IMR-90 (cell line): ENCODE measurements around the gene DDC. TPM values are rescaled to one million over a fixed set of nuclear protein-coding genes. Genes with fewer than 3 reads are reported as not detected.

Source experiments
- ATAC-seq: fragments of 200-7000 bp; cut with Tn5 transposase; 2 replicates; pipeline ENCODE4 v1.9.1; 2020; ENCODE audit warnings: low read depth, mild to moderate bottlenecking, moderate library complexity
- BruUV-seq: library from RNA; stranded (reverse); fragments of 400-500 nt; replicated peaks from 2 replicates; lab custom pipeline; 2021; lab: Mats Ljungman, UMichigan
- CTCF ChIA-PET: fragments of 300-600 bp; formaldehyde crosslinking; extraction: SDS; loops from one replicate; lab custom pipeline; 2021; ENCODE audit warnings: antibody characterized with exemption; lab: Yijun Ruan, JAX
- POLR2A ChIA-PET: fragments of 300-600 bp; sonication (Branson Sonifier 250); formaldehyde crosslinking; loops from one replicate; lab custom pipeline; 2022; ENCODE audit warnings: antibody characterized with exemption; ENCODE audit not compliant: unreplicated experiment; lab: Charles Lee
- DNase-seq: peaks from one replicate; pipeline ENCODE4 v3.0.0; 2013
- H2AFZ ChIP-seq: replicated peaks from 2 replicates; pipeline ENCODE3; 2013; ENCODE audit warnings: low read length, mild to moderate bottlenecking; ENCODE audit not compliant: poor library complexity
- H2AK5ac ChIP-seq: 2 replicates; pipeline ENCODE4 v1.6.1; 2013; ENCODE audit warnings: low read depth, low read length, inconsistent platforms
- H2AK9ac ChIP-seq: replicated peaks from 2 replicates; pipeline ENCODE3; 2013; ENCODE audit warnings: mild to moderate bottlenecking, low read depth, low read length, moderate library complexity; ENCODE audit not compliant: poor library complexity
- H2BK120ac ChIP-seq: 2 replicates; pipeline ENCODE4 v1.6.1; 2013; ENCODE audit warnings: low read depth, low read length, inconsistent platforms
- H2BK15ac ChIP-seq: 3 replicates; pipeline ENCODE4 v1.6.1; 2013; ENCODE audit warnings: low read depth, low read length, inconsistent platforms
- H2BK20ac ChIP-seq: 2 replicates; pipeline ENCODE4 v1.6.1; 2013; ENCODE audit warnings: low read depth, mild to moderate bottlenecking, inconsistent platforms, low read length, moderate library complexity
- H2BK5ac ChIP-seq: 2 replicates; pipeline ENCODE4 v1.6.1; 2013; ENCODE audit warnings: mild to moderate bottlenecking, low read depth, low read length, inconsistent platforms; ENCODE audit not compliant: poor library complexity, severe bottlenecking
- H3K14ac ChIP-seq: replicated peaks from 2 replicates; pipeline ENCODE4 v1.6.1; 2013; ENCODE audit warnings: low read depth, low read length, inconsistent platforms
- H3K18ac ChIP-seq: 2 replicates; pipeline ENCODE4 v1.6.1; 2013; ENCODE audit warnings: low read depth, low read length, control low read depth
- H3K23ac ChIP-seq: 2 replicates; pipeline ENCODE4 v1.6.1; 2013; ENCODE audit warnings: low read depth, low read length, inconsistent platforms
- H3K27ac ChIP-seq: 2 replicates; pipeline ENCODE4 v1.5.1; 2013; ENCODE audit warnings: mild to moderate bottlenecking, control low read depth, low read length; ENCODE audit not compliant: insufficient read depth
- H3K27me3 ChIP-seq: 2 replicates; pipeline ENCODE4 v1.6.1; 2013; ENCODE audit warnings: low read length; ENCODE audit not compliant: control insufficient read depth, insufficient read depth
- H3K36me3 ChIP-seq: 2 replicates; pipeline ENCODE4 v1.6.1; 2013; ENCODE audit warnings: low read length, mixed read lengths; ENCODE audit not compliant: control insufficient read depth, insufficient read depth
- H3K4ac ChIP-seq: 2 replicates; pipeline ENCODE4 v1.6.1; 2013; ENCODE audit warnings: low read depth, low read length, inconsistent platforms
- H3K4me1 ChIP-seq: 2 replicates; pipeline ENCODE4 v1.6.1; 2013; ENCODE audit warnings: low read length, mixed read lengths; ENCODE audit not compliant: control insufficient read depth, insufficient read depth
- H3K4me2 ChIP-seq: 2 replicates; pipeline ENCODE4 v1.6.1; 2013; ENCODE audit warnings: low read depth, mild to moderate bottlenecking, control low read depth, low read length, moderate library complexity
- H3K4me3 ChIP-seq: 2 replicates; pipeline ENCODE4 v1.5.1; 2013; ENCODE audit warnings: low read depth, mild to moderate bottlenecking, control low read depth, low read length, moderate library complexity; ENCODE audit not compliant: insufficient read depth
- H3K56ac ChIP-seq: 2 replicates; pipeline ENCODE4 v1.6.1; 2013; ENCODE audit warnings: low read length, inconsistent platforms; ENCODE audit not compliant: insufficient read depth; ENCODE audit errors: extremely low read depth
- H3K79me1 ChIP-seq, 2 experiments: 2 replicates each; pipeline ENCODE4 v1.6.1; 2013; ENCODE audit warnings: low read length in 2 of 2, inconsistent platforms in 1 of 2, low read depth in 1 of 2
- H3K9ac ChIP-seq: 2 replicates; pipeline ENCODE4 v1.6.1; 2013; ENCODE audit warnings: low read depth, low read length, control low read depth
- H3K9me1 ChIP-seq: 2 replicates; pipeline ENCODE4 v1.6.1; 2013; ENCODE audit warnings: low read length, inconsistent platforms; ENCODE audit not compliant: insufficient read depth
- H3K9me3 ChIP-seq: 2 replicates; pipeline ENCODE4 v1.6.1; 2013; ENCODE audit warnings: low read length; ENCODE audit not compliant: control insufficient read depth, insufficient read depth
- H4K20me1 ChIP-seq: 2 replicates; pipeline ENCODE4 v1.6.1; 2013; ENCODE audit warnings: low read length, inconsistent platforms; ENCODE audit not compliant: insufficient read depth
- H4K5ac ChIP-seq: 2 replicates; pipeline ENCODE4 v1.6.1; 2013; ENCODE audit warnings: mild to moderate bottlenecking, low read depth, low read length, control low read depth
- H4K8ac ChIP-seq, 2 experiments: 2 replicates each; pipeline ENCODE4 v1.6.1; 2013; ENCODE audit warnings: low read depth in 2 of 2, low read length in 2 of 2, control low read depth in 1 of 2, inconsistent platforms in 1 of 2
- H4K91ac ChIP-seq: 2 replicates; pipeline ENCODE4 v1.6.1; 2013; ENCODE audit warnings: low read depth, low read length, inconsistent platforms; ENCODE audit not compliant: insufficient read depth
- CEBPB ChIP-seq: IDR thresholded peaks from 2 replicates; pipeline ENCODE4 v1.6.1; 2012; ENCODE audit warnings: low read depth, low read length, improper control_type of control experiment
- CHD1 ChIP-seq: IDR thresholded peaks from 2 replicates; pipeline ENCODE4 v1.6.1; 2012; ENCODE audit warnings: low read depth, low read length, improper control_type of control experiment
- CTCF ChIP-seq: conservative IDR thresholded peaks from 2 replicates; pipeline ENCODE4 v1.5.1; 2012; ENCODE audit warnings: mild to moderate bottlenecking, low read depth, low read length, improper control_type of control experiment
- ELK1 ChIP-seq: fragments of 150-350 bp; IDR thresholded peaks from 2 replicates; pipeline ENCODE4 v1.6.1; 2016; ENCODE audit warnings: low read depth, mild to moderate bottlenecking, low read length, moderate library complexity, borderline replicate concordance
- MAZ ChIP-seq: IDR thresholded peaks from 2 replicates; pipeline ENCODE4 v1.6.1; 2012; ENCODE audit warnings: low read depth, mild to moderate bottlenecking, low read length, improper control_type of control experiment, moderate library complexity, borderline replicate concordance
- NFE2L2 ChIP-seq: fragments of 150-350 bp; IDR thresholded peaks from 2 replicates; pipeline ENCODE4 v1.6.1; 2016; ENCODE audit warnings: low read depth, mild to moderate bottlenecking, low read length
- USF2 ChIP-seq: fragments of 150-350 bp; IDR thresholded peaks from 2 replicates; pipeline ENCODE4 v1.6.1; 2017; ENCODE audit warnings: mild to moderate bottlenecking, antibody characterized with exemption, low read length, low read depth
- WGBS, 2 experiments: methylation state at CpG; one replicate each; pipeline versions ENCODE4 v1.1.5 to v1.1.7; 2013; ENCODE audit warnings: missing lambda C conversion rate in 2 of 2; ENCODE audit not compliant: insufficient read length in 1 of 2; ENCODE audit errors: extremely low coverage in 2 of 2; 5-methylcytosine and 5-hydroxymethylcytosine counted together
- dilution Hi-C: fragments of 300-500 bp; cut with HindIII; formaldehyde crosslinking; loops from one replicate; pipeline ENCODE4 v1.14.3; 2018; ENCODE audit warnings: low sequenced_read_pairs; ENCODE audit not compliant: unreplicated experiment
- in situ Hi-C: fragments of 300-500 bp; cut with MboI; formaldehyde crosslinking; loops from 3 replicates; pipeline ENCODE4 v1.14.3; 2019; ENCODE audit warnings: low sequenced_read_pairs, inconsistent platforms, mixed read lengths
- intact Hi-C: fragments of 100-400 bp; cut with micrococcal nuclease; formaldehyde crosslinking; loops from 2 replicates; pipeline ENCODE4 v1.10.0; 2022
- polyA plus RNA-seq, 3 experiments: library from polyadenylated mRNA; depleted of rRNA; stranded (reverse); fragments of >200 nt; gene quantifications; 2 replicates each; pipeline ENCODE4 v1.2.3, GENCODE V29; 2012; ENCODE audit warnings: low replicate concordance in 1 of 3
- total RNA-seq: library from RNA; depleted of rRNA; stranded (reverse); fragments of >200 nt; gene quantifications from 2 replicates; pipeline ENCODE4 v1.2.3, GENCODE V29; 2012

Gene DDC
- total and polyA plus RNA-seq, 2 of the 4 experiments (the other 2 are of a cell fraction), result not detected

GRCh38 chr7:50471970-50472369 lies 93.2 kb downstream of the DDC start:
- DNase-seq, result no peak
- Histone ChIP-seq H2AK5ac (no peak overlapping the region), H3K79me1 (no peaks in the 10 kb centered on the region), H3K4ac (no peak overlapping the region), H3K23ac (no peak overlapping the region), H2BK120ac (no peak overlapping the region), H4K20me1 (no peaks in the 10 kb centered on the region), H3K18ac (no peak overlapping the region), H3K9me1 (no peaks in the 10 kb centered on the region), H2AK9ac (no peak overlapping the region), H2BK5ac (no peak overlapping the region), H3K27ac (no peak overlapping the region), H3K36me3 (no peaks in the 10 kb centered on the region), H4K8ac (no peak overlapping the region), H3K4me1 (no peaks in the 10 kb centered on the region), H4K91ac (no peak overlapping the region), H3K14ac (no peak overlapping the region), H2AFZ (no peak overlapping the region), H3K9me3 (no peaks in the 10 kb centered on the region), H3K56ac (no peak overlapping the region), H3K4me3 (no peak overlapping the region), H2BK20ac (no peak overlapping the region), H3K4me2 (no peak overlapping the region), H3K9ac (no peak overlapping the region), H4K5ac (no peak overlapping the region), H2BK15ac (no peak overlapping the region), H3K27me3 (peaks cover 18% of the 10 kb centered on the region)
- ChIA-PET CTCF (no interaction called here), POLR2A (no interaction called here)
- no peak for ATAC-seq
- TF ChIP-seq CTCF (no peak), NFE2L2 (no peak), CHD1 (no peak), USF2 (no peak), MAZ (no peak), CEBPB (no peak), ELK1 (no peak)
- no TSS peak for BruUV-seq
- dilution Hi-C loops (no loop called here), in situ Hi-C loops (loop anchor here (25.0 kb wide), 1 partner anchor 215 kb away; no protein-coding TSS in a partner anchor), intact Hi-C loops (no loop called here)
- WGBS, 2 experiments, result no CpG with 5 or more reads among the region's 5 CpGs
